Activated CD8-positive, alpha-beta memory T cell treated with anti-CD3 and anti-CD28 coated beads, Interleukin-2, amount 10 ng/mL, durations not matched to agents 7 days and 5 days (primary cell): ENCODE data around the gene GBGT1. TPM values are rescaled to one million over a fixed set of nuclear protein-coding genes. Genes with fewer than 3 reads are reported as not detected.

Source experiments
- ATAC-seq: fragments of 150-1000 bp; cut with Tn5 transposase; one replicate; pipeline ENCODE4 v1.10.0; 2021; ENCODE audit warnings: moderate library complexity
- CTCF ChIA-PET: fragments of 350-600 bp; sonication (Branson Sonifier 250); formaldehyde crosslinking; loops from one replicate; lab custom pipeline; 2021; ENCODE audit warnings: antibody characterized with exemption; lab: Charles Lee
- DNase-seq: peaks from one replicate; pipeline ENCODE4 v3.0.0-alpha.2; 2020
- H3K27ac Mint-ChIP-seq: one replicate; pipeline ENCODE4 v1.8.0; 2021; ENCODE audit warnings: mild to moderate bottlenecking, mixed read lengths
- H3K27me3 Mint-ChIP-seq: one replicate; pipeline ENCODE4 v1.8.0; 2021; ENCODE audit warnings: mixed read lengths
- H3K36me3 Mint-ChIP-seq: one replicate; pipeline ENCODE4 v1.8.0; 2021; ENCODE audit warnings: mild to moderate bottlenecking, mixed read lengths
- H3K4me1 Mint-ChIP-seq: one replicate; pipeline ENCODE4 v1.8.0; 2021; ENCODE audit warnings: mixed read lengths
- H3K4me3 Mint-ChIP-seq: one replicate; pipeline ENCODE4 v1.8.0; 2021; ENCODE audit warnings: mild to moderate bottlenecking, moderate library complexity, mixed read lengths
- H3K9me3 Mint-ChIP-seq: one replicate; pipeline ENCODE4 v1.8.0; 2022; ENCODE audit warnings: low read depth, mixed read lengths
- total RNA-seq, 2 experiments: library from RNA; stranded (reverse); gene quantifications; one replicate each; pipeline ENCODE4 v1.2.3, GENCODE V29; 2021

GBGT1 gene
- total RNA-seq, 2 experiments from 2014 or later, result 3.9 to 5.7 TPM

DNA sequence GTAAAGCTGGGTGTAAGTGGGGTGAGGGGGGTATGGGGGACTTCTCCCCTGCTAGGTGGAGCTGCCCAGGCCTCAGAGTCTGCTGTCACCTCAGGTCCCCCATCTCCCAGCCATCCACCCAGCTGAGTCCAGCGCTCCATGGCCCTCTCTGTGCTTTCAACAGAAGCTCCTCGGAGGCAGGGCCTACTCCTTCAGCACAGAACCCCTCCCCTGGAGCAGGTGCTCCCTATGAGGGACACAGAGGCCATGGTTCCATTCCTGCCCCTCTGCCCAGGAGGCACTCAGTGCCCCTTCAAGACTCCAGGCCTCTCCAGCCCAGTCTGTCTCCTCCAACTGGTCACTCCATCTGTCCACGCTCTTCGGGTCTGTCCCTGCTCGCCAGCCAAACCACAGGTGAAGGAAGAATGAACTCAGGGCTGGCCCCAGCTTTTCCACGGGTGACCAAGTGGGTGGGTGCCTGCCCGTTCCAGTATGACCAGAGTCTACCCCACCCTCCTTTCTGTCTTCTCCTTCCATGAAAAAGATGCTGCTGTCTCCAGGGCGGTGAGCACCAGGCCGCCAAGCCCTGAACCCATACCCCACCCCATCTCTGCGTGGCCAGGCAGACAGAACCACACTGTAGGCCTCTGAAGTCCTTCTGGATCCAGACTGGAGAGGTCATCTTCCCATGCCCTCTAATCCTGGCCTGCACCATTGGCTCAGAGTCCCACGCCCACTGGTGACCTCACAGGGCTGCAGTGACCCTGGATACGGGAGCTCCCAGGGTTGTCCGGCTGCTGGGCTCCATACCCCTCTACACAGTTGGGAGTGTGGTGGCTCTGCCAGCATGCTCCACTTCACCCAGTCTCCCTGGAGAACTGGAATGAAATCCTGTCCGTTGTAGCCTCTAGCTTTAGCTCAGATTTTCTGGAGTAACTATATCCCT lies 11.9 kb downstream of the GBGT1 start:
- Mint-ChIP-seq H3K4me1 (peaks cover 15% of the 10 kb centered on the region), H3K27ac (peak overlapping the region; percentile 23), H3K27me3 (no peaks in the 10 kb centered on the region), H3K36me3 (peaks cover 1% of the 10 kb centered on the region), H3K9me3 (no peaks in the 10 kb centered on the region), H3K4me3 (no peak overlapping the region)
- DNase-seq (no peak), ATAC-seq (no peak)
- CTCF ChIA-PET, result interaction anchor here (1.4 to 10.4 kb wide), 3 partner anchors 9 to 129 kb away, joined by 5 to 505 read pairs (median 6); partner anchors contain the start of gene RALGDS

DNA sequence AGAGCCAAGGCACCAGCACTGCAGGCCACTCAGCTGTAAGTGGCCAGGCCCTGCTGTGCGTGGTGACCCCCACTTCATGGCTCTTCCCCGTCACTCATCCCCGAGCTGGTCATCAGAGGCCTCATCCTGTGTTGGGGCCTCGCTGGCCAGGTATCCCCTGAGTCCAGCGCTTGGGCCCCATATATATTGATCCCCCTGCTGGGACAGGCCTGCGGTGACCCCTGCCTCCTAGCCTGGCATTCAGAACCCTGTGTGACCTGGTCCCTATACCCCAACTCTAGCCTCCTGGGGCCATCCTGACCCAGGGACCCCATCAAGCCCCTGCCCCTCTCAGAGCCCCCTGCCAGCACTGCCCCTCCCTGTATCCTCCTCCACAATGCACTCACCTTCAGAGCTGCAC lies 12.7 kb downstream of the GBGT1 start:
- no peak overlapping the region for H3K4me3 Mint-ChIP-seq
- H3K36me3 Mint-ChIP-seq, result peaks cover 4% of the 10 kb centered on the region
- CTCF ChIA-PET, result interaction anchor here (1.4 to 10.4 kb wide), 3 partner anchors 10 to 129 kb away, joined by 5 to 505 read pairs (median 6); partner anchors contain the start of gene RALGDS
- H3K4me1 Mint-ChIP-seq, result peaks cover 22% of the 10 kb centered on the region
- no peaks in the 10 kb centered on the region for H3K9me3 Mint-ChIP-seq
- H3K27ac Mint-ChIP-seq, result no peak overlapping the region
- DNase-seq (no peak), ATAC-seq (no peak)
- no peaks in the 10 kb centered on the region for H3K27me3 Mint-ChIP-seq

DNA sequence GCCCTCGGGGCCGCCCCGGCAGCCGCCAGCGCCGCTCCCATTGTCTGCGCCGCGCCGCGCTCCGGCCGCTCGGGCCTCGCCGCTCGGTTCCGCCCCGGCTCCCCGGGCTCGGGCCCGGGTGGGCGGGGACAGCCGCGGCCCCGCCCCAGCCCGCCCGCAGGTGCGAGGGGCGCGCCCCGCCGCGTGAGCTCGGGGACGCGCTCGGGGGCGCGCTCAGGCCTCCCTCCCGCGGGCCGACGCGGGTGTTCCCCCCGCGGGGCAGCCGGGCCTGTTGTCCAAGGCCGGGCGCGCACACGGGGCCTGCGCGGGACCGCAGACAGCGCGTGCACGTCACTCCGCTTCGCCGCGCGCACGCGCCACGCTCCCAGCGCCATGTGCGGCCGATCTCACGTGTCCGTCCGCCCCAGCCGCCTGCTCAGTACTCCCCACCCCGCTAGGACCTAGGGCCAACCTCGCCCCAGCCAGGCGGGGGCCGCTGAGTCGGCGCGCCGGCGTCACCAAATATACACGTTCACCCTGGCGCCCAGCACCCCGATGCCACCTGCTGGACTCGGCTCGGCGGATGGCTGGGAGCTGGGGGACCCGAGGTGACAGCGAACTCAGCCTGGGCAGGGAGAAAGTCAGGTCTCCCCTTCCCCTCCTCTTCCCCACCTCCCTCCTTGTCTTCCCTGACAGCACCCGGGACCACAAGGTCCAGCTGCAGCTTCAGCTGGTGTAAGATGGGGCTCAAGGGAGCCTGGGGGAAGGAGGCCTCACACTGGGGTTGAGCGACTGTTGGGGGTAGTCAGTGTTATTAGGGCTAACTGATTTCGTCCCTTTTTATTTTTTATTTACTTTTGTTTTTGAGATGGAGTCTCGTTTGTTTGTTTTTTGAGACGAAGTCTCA lies 14.3 kb downstream of the GBGT1 start:
- peaks cover 36% of the 10 kb centered on the region for H3K4me1 Mint-ChIP-seq
- peak overlapping the region; percentile 73 for H3K27ac Mint-ChIP-seq
- ATAC-seq (peak; percentile 62), DNase-seq (peak; percentile 88)
- H3K27me3 Mint-ChIP-seq, result no peaks in the 10 kb centered on the region
- H3K4me3 Mint-ChIP-seq, result peak overlapping the region; percentile 59
- CTCF ChIA-PET, result interaction anchor here (0.8 to 10.4 kb wide), 12 partner anchors 9 to 329 kb away, joined by 3 to 505 read pairs (median 8); partner anchors contain the start of genes GTF3C5, MED22, RALGDS and RPL7A
- peaks cover 4% of the 10 kb centered on the region for H3K36me3 Mint-ChIP-seq
- no peaks in the 10 kb centered on the region for H3K9me3 Mint-ChIP-seq

DNA sequence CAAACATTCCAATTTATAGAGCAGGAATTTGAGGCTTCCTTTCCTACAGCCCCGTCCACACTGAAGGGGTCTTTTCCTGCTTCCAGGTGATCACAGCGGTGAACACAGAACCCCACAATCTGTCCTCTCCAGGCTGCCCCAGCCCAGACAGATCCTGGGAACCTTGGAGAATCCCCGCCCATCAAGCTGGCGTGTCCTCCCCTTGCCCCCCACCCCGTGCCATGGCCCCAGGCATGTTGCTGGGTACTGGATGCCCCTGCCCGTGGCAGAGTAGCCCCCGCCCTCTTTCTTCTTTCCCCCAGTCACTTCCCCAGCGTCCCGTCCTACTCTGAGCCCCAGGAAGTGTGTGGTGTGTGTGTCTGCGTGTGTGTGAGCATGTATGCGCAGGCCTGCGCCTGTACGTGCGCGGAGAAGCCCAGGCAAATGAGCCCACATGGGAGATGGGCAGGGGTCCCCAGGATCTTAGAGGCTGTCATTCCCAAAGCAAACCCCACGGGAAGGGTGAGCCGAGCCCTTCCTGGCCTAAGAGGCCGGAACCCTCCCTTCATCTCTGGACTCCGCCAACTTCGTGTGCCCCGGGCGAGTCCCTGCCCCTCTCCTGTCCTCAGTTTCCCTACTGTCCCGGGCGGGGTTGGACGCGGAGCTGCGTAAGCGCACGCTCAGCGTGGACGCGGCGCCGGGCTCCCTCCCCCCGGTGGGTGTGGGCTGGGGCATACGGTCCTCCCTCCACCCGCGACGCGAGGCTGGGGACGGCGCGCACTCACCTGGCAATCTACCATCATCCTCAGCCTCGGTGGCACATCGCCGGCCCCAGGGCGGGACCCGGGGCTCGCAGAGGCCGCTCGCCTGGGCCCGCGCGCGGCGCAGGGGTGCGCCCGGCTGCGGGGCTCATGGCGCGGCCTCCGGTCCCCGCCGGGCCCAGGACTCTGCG lies 15.2 kb downstream of the GBGT1 start:
- peak; percentile 74 for DNase-seq
- Mint-ChIP-seq H3K9me3 (no peaks in the 10 kb centered on the region), H3K4me1 (peaks cover 43% of the 10 kb centered on the region), H3K36me3 (peaks cover 4% of the 10 kb centered on the region), H3K27me3 (no peaks in the 10 kb centered on the region), H3K4me3 (peak overlapping the region; percentile 94), H3K27ac (peak overlapping the region; percentile 94)
- ATAC-seq, result peak; percentile 14
- CTCF ChIA-PET, result interaction anchor here (0.6 to 10.4 kb wide), 24 partner anchors 8 to 223 kb away, joined by 3 to 505 read pairs (median 6); partner anchors contain the start of genes GTF3C5, MED22, RALGDS and RPL7A

DNA sequence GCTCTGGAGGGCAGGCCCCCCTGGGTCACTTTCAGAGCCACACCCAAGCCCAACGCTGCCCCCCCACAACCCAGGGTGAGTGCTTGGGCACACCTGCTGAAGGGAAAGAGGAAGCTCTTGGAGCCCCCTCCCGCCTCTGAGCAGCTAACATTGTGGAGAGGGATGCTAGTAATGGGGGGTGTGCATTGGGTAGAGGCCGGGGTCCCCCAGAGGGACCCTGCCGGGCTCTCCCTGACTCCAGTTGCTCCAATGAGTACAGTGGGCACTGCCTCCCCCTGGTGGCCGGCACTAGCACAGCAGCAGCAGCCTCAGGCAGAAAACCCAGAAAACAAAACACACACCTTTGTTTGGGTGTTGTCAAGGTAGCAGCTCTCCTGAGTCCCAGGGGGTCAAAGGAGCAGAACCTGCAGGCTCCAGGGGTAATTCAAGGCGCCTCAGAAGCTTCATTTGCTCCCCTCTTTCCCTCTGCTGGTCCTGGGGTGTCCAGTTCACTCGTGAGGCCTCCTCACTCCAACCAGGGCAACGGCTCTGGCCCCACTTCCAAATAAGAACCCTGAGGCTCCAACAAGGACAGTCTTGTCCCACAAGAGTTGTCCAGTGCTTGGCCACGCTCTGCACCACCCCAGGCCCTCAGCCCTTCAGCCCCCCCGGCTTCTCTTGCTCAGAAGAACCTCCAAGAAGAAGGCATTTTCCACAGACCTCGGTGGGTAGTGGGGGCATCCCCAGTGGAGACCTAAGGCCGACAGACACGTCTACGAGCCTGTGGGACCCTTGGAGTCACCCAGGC lies 16.1 kb downstream of the GBGT1 start:
- CTCF ChIA-PET, result interaction anchor here (0.6 to 10.4 kb wide), 25 partner anchors 9 to 224 kb away, joined by 3 to 505 read pairs (median 5); partner anchors contain the start of genes GTF3C5 and RALGDS
- H3K4me3 Mint-ChIP-seq, result peak overlapping the region; percentile 94
- H3K36me3 Mint-ChIP-seq, result peaks cover 4% of the 10 kb centered on the region

DNA sequence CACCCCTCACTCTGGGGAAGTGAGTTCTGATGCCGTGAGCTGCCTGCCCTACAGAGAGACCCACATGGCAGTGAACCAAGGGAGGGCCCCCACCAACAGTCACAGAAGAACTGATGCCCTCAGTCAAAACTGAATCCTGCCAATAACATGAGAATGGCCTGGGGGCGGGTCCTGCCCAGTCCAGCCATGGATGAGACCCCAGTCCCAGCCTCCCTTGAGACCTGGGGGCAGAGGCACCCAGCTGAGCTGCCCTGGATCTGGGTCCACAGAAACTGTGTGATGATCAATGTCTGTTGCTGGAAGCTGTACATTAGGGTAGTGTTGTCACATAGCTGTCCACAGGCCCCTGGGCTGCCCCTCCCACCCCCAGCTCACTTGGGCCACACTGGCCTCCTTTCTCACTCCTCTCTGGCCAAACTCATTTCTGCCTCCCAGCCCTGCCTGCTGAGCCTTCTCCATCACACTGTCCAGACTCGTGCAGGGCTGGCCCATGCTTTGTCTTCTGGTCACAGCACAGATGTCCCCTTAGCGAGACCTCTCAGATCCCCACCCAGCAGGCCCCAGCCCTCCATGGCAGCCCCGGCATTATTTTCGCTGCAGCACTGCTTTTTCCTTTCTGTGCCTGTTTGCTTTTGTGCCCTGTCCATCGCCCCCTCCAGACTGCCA lies 16.8 kb downstream of the GBGT1 start:
- Mint-ChIP-seq H3K36me3 (peaks cover 4% of the 10 kb centered on the region), H3K9me3 (no peaks in the 10 kb centered on the region), H3K4me3 (peak overlapping the region; percentile 94), H3K4me1 (peaks cover 59% of the 10 kb centered on the region), H3K27me3 (no peaks in the 10 kb centered on the region), H3K27ac (peak overlapping the region; percentile 94)
- no peak for ATAC-seq
- no peak for DNase-seq
- CTCF ChIA-PET, result interaction anchor here (0.9 to 10.4 kb wide), 21 partner anchors 12 to 225 kb away, joined by 3 to 505 read pairs (median 6); partner anchors contain the start of genes GTF3C5 and RALGDS

More for the DNA sequence above, 16.1 kb downstream of the GBGT1 start:
- DNase-seq (peak; percentile 91), ATAC-seq (peak; percentile 16)
- Mint-ChIP-seq H3K9me3 (no peaks in the 10 kb centered on the region), H3K27ac (peak overlapping the region; percentile 94), H3K4me1 (peaks cover 52% of the 10 kb centered on the region), H3K27me3 (no peaks in the 10 kb centered on the region)

DNA sequence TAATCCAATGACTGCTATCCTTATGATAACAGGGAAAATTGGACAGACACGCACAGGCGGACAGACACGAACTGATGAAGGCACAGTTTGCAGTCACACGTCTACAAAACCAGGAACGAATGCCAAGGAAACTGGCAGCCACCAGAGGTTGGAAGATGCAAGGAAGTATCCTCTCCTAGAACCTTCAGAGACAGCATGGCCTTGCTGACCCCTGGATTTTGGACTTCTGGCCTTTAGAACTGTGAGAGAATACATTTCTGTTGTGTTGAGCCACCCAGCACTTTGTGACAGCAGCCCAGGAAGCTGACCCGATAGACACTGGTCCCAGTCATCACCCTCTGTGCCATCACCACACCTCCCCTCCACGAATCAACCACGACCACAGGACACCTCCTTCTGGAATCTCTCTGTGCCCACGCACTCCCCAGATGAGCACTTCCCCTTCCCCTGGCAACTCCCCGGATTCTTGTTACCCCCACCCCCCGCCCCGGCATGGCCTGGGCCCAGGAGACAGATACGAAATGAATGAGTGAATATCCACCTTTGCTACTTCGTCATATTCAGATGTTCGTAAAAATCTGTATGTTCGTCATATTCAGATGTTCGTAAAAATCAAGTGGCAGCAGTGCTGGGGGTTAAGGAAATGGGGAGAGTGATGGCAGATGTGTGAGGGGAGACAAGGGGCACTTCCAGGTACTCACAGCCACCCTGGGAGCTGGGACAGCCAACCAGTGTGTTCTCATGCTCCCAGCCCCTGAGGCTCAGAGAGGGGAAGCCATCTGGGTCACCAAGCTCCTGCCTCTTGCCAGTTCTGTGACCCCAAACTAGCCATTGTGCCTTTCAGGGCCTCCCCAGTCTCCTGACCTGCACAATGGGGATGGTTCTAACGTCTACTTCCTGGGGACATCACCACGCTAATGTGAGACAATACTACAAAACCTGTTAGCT lies 18.5 kb downstream of the GBGT1 start:
- no peaks in the 10 kb centered on the region for H3K27me3 Mint-ChIP-seq
- DNase-seq, result no peak
- H3K4me1 Mint-ChIP-seq, result peaks cover 73% of the 10 kb centered on the region

DNA sequence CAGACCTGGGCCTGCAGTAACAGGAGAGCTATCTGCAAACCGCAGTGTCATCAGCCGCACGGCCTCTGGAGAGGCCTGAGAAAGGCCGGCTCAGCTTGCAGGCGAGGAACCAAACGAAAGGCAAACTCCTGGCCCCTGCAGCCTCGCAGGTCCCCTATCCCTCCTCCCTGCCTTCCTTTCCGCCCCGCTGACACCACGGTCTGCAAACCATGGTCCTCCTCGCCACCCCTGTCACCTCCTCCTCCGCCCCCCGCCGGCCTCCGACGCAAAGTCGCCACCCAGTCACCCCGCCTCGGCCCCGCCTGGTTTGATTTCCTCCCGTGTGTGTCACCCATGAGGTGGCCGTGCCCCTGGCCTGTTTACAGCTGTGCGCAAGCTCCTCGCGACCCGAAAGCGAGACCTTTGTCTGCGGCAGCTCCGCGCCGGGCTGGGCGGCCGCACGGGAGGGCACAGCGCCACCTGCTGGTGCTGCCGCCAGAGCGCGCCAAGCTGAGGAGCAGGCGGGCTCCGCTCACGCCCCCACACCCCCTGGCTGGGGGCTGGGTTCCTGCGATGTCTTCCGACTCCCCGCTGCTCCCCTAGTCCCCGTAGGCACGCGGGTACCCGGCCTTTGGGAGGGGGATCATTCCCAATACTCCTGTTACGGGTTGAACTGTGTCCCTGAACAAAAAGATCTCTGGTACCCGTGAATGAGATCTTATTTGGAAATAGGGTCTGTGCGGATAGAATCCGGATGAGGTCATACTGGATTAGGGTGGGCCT lies 19.4 kb downstream of the GBGT1 start:
- H3K4me3 Mint-ChIP-seq, result peak overlapping the region; percentile 70
- no peaks in the 10 kb centered on the region for H3K27me3 Mint-ChIP-seq
- no peaks in the 10 kb centered on the region for H3K9me3 Mint-ChIP-seq
- peaks cover 4% of the 10 kb centered on the region for H3K36me3 Mint-ChIP-seq
- H3K4me1 Mint-ChIP-seq, result peaks cover 75% of the 10 kb centered on the region
- DNase-seq, result peak; percentile 98
- H3K27ac Mint-ChIP-seq, result peak overlapping the region; percentile 92
- CTCF ChIA-PET, result interaction anchor here (0.6 to 10.4 kb wide), 32 partner anchors 11 to 789 kb away, joined by 3 to 505 read pairs (median 5); partner anchors contain the start of genes CEL, GTF3C5, RALGDS and SETX
- ATAC-seq, result peak; percentile 76

More for the DNA sequence above, 18.5 kb downstream of the GBGT1 start:
- H3K9me3 Mint-ChIP-seq, result no peaks in the 10 kb centered on the region
- peak overlapping the region; percentile 70 for H3K4me3 Mint-ChIP-seq
- ATAC-seq, result no peak
- CTCF ChIA-PET, result interaction anchor here (0.9 to 10.4 kb wide), 24 partner anchors 10 to 790 kb away, joined by 3 to 505 read pairs (median 8); partner anchors contain the start of genes CEL, GTF3C5, RALGDS and SETX
- H3K27ac Mint-ChIP-seq, result peak overlapping the region; percentile 92
- H3K36me3 Mint-ChIP-seq, result peaks cover 4% of the 10 kb centered on the region

DNA sequence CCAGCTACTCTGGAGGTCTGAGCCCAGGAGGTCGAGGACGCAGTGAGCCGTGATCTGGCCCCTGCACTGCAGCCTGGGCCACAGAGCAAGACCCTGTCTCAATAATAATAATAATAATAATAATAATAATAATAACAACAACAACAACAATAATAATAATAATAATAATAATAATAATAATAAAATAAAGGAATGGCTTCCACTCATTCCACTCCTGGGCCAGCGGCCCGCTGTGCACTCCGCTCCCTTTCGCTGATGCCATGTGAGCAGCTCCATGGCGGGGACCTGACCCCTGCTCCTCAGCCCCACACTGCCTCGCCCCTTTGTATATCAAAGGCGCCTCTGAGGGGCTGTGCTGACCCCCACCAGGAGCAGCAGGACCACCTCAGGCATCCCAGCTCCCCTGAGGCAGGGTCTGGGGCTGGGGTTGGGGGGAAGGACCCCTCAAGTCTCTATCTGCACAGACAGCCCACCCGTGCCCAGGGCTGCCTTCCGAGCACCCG lies 20.0 kb downstream of the GBGT1 start:
- DNase-seq (no peak), ATAC-seq (no peak)
- Mint-ChIP-seq H3K9me3 (no peaks in the 10 kb centered on the region), H3K4me1 (peaks cover 79% of the 10 kb centered on the region), H3K36me3 (peaks cover 4% of the 10 kb centered on the region), H3K27ac (peak overlapping the region; percentile 92), H3K4me3 (peak overlapping the region; percentile 70), H3K27me3 (no peaks in the 10 kb centered on the region)
- CTCF ChIA-PET, result interaction anchor here (0.6 to 10.4 kb wide), 33 partner anchors 12 to 789 kb away, joined by 3 to 505 read pairs (median 5); partner anchors contain the start of genes CEL, GTF3C5, RALGDS and SETX
